Activated T-cell treated with anti-CD3 and anti-CD28 coated beads, Interleukin-2, amount 50 U/mL, for 4 hours (primary cell): ENCODE data around the gene CAP2. TPM values are rescaled to one million over a fixed set of nuclear protein-coding genes. Genes with fewer than 3 reads are reported as not detected.

Source experiments
- ATAC-seq, 2 donors: fragments of 200-7000 bp; cut with Tn5 transposase; one replicate each; pipeline ENCODE4 v1.10.0; 2021
- DNase-seq: peaks from one replicate; pipeline ENCODE4 v3.0.0-alpha.2; 2020
- H3K27me3 Mint-ChIP-seq: one replicate; pipeline ENCODE4 v1.8.0; 2021; ENCODE audit warnings: low read depth, mixed read lengths
- H3K36me3 Mint-ChIP-seq: one replicate; pipeline ENCODE4 v1.8.0; 2022; ENCODE audit warnings: mixed read lengths; ENCODE audit not compliant: insufficient read depth
- H3K4me1 Mint-ChIP-seq: one replicate; pipeline ENCODE4 v1.8.0; 2021; ENCODE audit warnings: low read depth, mixed read lengths
- H3K4me3 Mint-ChIP-seq: one replicate; pipeline ENCODE4 v1.8.0; 2021; ENCODE audit warnings: mild to moderate bottlenecking, moderate library complexity, mixed read lengths
- H3K9me3 Mint-ChIP-seq: one replicate; pipeline ENCODE4 v1.8.0; 2021; ENCODE audit warnings: mixed read lengths
- total RNA-seq, 3 donors: library from RNA; stranded (reverse); gene quantifications; one replicate each; pipeline ENCODE4 v1.2.1, GENCODE V29; 2021

The CAP2 gene
- total RNA-seq, 3 donors from 2014 or later = not detected

GRCh38 chr6:17483391-17484016, 90.1 kb downstream of the CAP2 start:
- Mint-ChIP-seq H3K4me3 (no peak overlapping the region), H3K9me3 (no peaks in the 10 kb centered on the region), H3K36me3 (no peaks in the 10 kb centered on the region), H3K4me1 (no peaks in the 10 kb centered on the region), H3K27me3 (peaks cover 12% of the 10 kb centered on the region)
- no peak for DNase-seq
- no peak for ATAC-seq

GRCh38 chr6:17484201-17484849, 90.9 kb downstream of the CAP2 start:
- no peak overlapping the region for H3K4me3 Mint-ChIP-seq
- no peaks in the 10 kb centered on the region for H3K4me1 Mint-ChIP-seq
- ATAC-seq (no peak), DNase-seq (no peak)
- no peaks in the 10 kb centered on the region for H3K9me3 Mint-ChIP-seq
- no peaks in the 10 kb centered on the region for H3K36me3 Mint-ChIP-seq
- peaks cover 12% of the 10 kb centered on the region for H3K27me3 Mint-ChIP-seq

GRCh38 chr6:17485181-17485580, 91.8 kb downstream of the CAP2 start:
- H3K4me3 Mint-ChIP-seq = no peak overlapping the region
- peaks cover 12% of the 10 kb centered on the region for H3K27me3 Mint-ChIP-seq
- no peaks in the 10 kb centered on the region for H3K36me3 Mint-ChIP-seq
- no peaks in the 10 kb centered on the region for H3K9me3 Mint-ChIP-seq
- no peaks in the 10 kb centered on the region for H3K4me1 Mint-ChIP-seq
- no peak for DNase-seq
- no peak for ATAC-seq

GRCh38 chr6:17485946-17486345, 92.6 kb downstream of the CAP2 start:
- Mint-ChIP-seq H3K4me3 (no peak overlapping the region), H3K4me1 (no peaks in the 10 kb centered on the region), H3K9me3 (no peaks in the 10 kb centered on the region), H3K36me3 (no peaks in the 10 kb centered on the region), H3K27me3 (peaks cover 12% of the 10 kb centered on the region)
- DNase-seq = no peak
- no peak for ATAC-seq

GRCh38 chr6:17486680-17487079, 93.3 kb downstream of the CAP2 start:
- ATAC-seq = no peak
- DNase-seq = no peak
- Mint-ChIP-seq H3K4me3 (no peak overlapping the region), H3K9me3 (no peaks in the 10 kb centered on the region), H3K4me1 (no peaks in the 10 kb centered on the region), H3K36me3 (no peaks in the 10 kb centered on the region), H3K27me3 (peaks cover 12% of the 10 kb centered on the region)

- ATAC-seq (no peak), DNase-seq (no peak)
- no peaks in the 10 kb centered on the region for H3K36me3 Mint-ChIP-seq
- peaks cover 19% of the 10 kb centered on the region for H3K27me3 Mint-ChIP-seq
- no peaks in the 10 kb centered on the region for H3K9me3 Mint-ChIP-seq
- no peaks in the 10 kb centered on the region for H3K4me1 Mint-ChIP-seq
- no peak overlapping the region for H3K4me3 Mint-ChIP-seq
These were observed 97.3 kb downstream of the CAP2 start for GRCh38 chr6:17490724-17491123.

GRCh38 chr6:17491416-17492142, 98.2 kb downstream of the CAP2 start:
- Mint-ChIP-seq H3K4me3 (no peak overlapping the region), H3K27me3 (peaks cover 23% of the 10 kb centered on the region), H3K4me1 (no peaks in the 10 kb centered on the region), H3K36me3 (no peaks in the 10 kb centered on the region), H3K9me3 (no peaks in the 10 kb centered on the region)
- no peak for ATAC-seq
- no peak for DNase-seq

- no peaks in the 10 kb centered on the region for H3K36me3 Mint-ChIP-seq
- no peak overlapping the region for H3K4me3 Mint-ChIP-seq
- H3K27me3 Mint-ChIP-seq = peaks cover 20% of the 10 kb centered on the region
- ATAC-seq = no peak
- no peaks in the 10 kb centered on the region for H3K9me3 Mint-ChIP-seq
- H3K4me1 Mint-ChIP-seq = no peaks in the 10 kb centered on the region
- DNase-seq = no peak
These were observed 99.0 kb downstream of the CAP2 start for GRCh38 chr6:17492350-17492749.

GRCh38 chr6:17493286-17493685, 99.9 kb downstream of the CAP2 start:
- Mint-ChIP-seq H3K27me3 (peaks cover 20% of the 10 kb centered on the region), H3K4me1 (no peaks in the 10 kb centered on the region), H3K4me3 (no peak overlapping the region), H3K36me3 (no peaks in the 10 kb centered on the region), H3K9me3 (no peaks in the 10 kb centered on the region)
- DNase-seq (no peak), ATAC-seq (no peak)

- Mint-ChIP-seq H3K36me3 (no peaks in the 10 kb centered on the region), H3K9me3 (no peaks in the 10 kb centered on the region), H3K4me1 (no peaks in the 10 kb centered on the region), H3K27me3 (peaks cover 20% of the 10 kb centered on the region), H3K4me3 (no peak overlapping the region)
- DNase-seq = no peak
- ATAC-seq = no peak
These were observed 100.8 kb downstream of the CAP2 start for GRCh38 chr6:17494177-17494576.

- Mint-ChIP-seq H3K4me1 (no peaks in the 10 kb centered on the region), H3K36me3 (no peaks in the 10 kb centered on the region), H3K4me3 (no peak overlapping the region), H3K27me3 (peaks cover 20% of the 10 kb centered on the region), H3K9me3 (no peaks in the 10 kb centered on the region)
- no peak for DNase-seq
- no peak for ATAC-seq
These were observed 101.5 kb downstream of the CAP2 start for GRCh38 chr6:17494919-17495318.

- Mint-ChIP-seq H3K9me3 (no peaks in the 10 kb centered on the region), H3K4me3 (no peak overlapping the region), H3K4me1 (no peaks in the 10 kb centered on the region), H3K27me3 (peaks cover 20% of the 10 kb centered on the region), H3K36me3 (no peaks in the 10 kb centered on the region)
- DNase-seq (no peak), ATAC-seq (no peak)
These were observed 104.2 kb downstream of the CAP2 start for GRCh38 chr6:17497535-17498095.

GRCh38 chr6:17501442-17501841, 108.0 kb downstream of the CAP2 start:
- H3K27me3 Mint-ChIP-seq = no peaks in the 10 kb centered on the region
- no peaks in the 10 kb centered on the region for H3K4me1 Mint-ChIP-seq
- H3K4me3 Mint-ChIP-seq = no peak overlapping the region
- no peaks in the 10 kb centered on the region for H3K9me3 Mint-ChIP-seq
- DNase-seq (no peak), ATAC-seq (no peak)
- H3K36me3 Mint-ChIP-seq = no peaks in the 10 kb centered on the region

- DNase-seq (no peak), ATAC-seq (no peak)
- Mint-ChIP-seq H3K27me3 (peaks cover 3% of the 10 kb centered on the region), H3K4me3 (no peak overlapping the region), H3K36me3 (no peaks in the 10 kb centered on the region), H3K9me3 (no peaks in the 10 kb centered on the region), H3K4me1 (no peaks in the 10 kb centered on the region)
These were observed 108.7 kb downstream of the CAP2 start for GRCh38 chr6:17501982-17502704.
